GM12874 (cell line): ENCODE results near the gene E2F3.

Experiments used
- TF ChIP-seq, protein P1 (sequence below): IDR thresholded peaks from 2 replicates; pipeline ENCODE4 v1.5.1; 2011; ENCODE audit warnings: low read depth, mild to moderate bottlenecking, control low read depth, low read length, moderate library complexity; ENCODE audit not compliant: insufficient read depth

E2F3 gene

DNA sequence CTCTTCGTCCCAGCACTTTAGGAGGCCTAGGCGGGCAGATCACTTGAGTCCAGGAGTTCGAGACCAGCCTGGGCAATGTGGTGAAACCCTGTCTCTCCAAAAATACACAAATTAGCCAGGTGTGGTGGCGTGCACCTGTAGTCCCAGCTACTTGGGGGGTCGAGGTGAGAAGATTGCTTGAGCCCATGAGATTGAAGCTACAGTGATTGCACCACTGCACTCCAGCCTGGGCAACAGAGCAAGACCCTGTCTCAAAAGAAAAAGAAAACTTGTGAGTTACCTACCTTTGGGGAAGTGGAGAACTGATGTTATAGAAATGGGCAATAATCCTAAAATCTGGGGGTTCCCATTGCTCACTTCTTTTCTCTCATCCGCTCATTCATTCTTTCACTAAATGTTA is 58.0 kb downstream of the E2F3 start:
- TF ChIP-seq, protein P1, sequence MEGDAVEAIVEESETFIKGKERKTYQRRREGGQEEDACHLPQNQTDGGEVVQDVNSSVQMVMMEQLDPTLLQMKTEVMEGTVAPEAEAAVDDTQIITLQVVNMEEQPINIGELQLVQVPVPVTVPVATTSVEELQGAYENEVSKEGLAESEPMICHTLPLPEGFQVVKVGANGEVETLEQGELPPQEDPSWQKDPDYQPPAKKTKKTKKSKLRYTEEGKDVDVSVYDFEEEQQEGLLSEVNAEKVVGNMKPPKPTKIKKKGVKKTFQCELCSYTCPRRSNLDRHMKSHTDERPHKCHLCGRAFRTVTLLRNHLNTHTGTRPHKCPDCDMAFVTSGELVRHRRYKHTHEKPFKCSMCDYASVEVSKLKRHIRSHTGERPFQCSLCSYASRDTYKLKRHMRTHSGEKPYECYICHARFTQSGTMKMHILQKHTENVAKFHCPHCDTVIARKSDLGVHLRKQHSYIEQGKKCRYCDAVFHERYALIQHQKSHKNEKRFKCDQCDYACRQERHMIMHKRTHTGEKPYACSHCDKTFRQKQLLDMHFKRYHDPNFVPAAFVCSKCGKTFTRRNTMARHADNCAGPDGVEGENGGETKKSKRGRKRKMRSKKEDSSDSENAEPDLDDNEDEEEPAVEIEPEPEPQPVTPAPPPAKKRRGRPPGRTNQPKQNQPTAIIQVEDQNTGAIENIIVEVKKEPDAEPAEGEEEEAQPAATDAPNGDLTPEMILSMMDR: no peak

DNA sequence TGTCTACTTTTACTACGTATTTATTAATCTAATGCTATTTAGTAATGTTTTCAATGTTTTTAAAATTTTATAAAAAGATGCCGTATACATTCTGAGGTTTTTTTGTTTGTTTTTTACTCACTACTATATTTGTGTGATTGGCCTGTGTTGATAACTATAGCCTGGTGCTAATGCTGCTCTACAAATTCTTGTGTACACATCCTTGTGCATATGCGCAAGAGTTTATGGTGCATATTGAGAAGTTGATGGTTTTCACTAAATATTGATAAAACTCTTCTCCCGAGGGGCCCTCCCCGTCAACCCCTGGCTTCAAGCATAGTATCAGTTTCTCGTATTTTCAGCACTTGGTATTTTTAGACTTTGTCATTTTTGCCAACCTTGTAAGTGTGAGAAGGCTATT is 59.9 kb downstream of the E2F3 start:
- TF ChIP-seq, protein P1: no peak

DNA sequence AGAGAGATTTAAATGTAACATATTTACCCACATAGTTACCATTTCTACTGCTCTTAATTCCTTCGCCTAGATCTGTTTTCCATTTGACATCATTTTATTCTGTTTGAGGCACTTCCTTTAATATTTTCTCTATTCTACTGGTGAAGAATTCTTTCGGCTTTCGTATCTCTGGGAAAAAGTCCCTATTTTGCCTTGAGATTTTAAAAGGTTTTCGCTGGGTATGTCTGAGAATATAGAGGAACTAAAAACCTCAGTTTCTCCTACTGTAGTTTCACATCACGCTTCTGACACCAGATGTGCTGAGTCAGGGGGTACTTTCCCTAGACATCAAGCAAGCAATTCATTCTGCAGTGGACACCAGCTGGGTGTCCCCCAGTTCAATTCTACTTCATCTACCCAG is 61.7 kb downstream of the E2F3 start:
- TF ChIP-seq, protein P1: no peak

DNA sequence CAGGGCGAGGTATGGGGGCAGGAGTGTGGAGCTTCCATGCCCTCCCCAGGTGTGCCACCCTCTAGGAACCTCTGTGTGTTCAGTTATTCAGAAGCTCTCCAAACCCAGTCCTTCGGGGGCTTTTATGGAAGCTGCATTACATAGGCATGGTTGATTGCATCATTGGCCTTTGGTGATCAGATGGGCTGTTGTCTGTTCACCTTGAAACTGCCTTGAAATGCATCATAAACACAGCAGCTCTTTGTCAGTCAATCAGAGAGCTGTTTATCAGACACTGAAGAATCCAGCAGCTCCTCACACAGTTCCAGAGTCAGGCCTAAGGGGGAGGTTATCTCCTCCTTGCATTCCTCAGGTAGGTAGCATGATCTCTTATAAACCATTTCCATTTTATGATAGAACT is 62.4 kb downstream of the E2F3 start:
- TF ChIP-seq, protein P1: no peak

DNA sequence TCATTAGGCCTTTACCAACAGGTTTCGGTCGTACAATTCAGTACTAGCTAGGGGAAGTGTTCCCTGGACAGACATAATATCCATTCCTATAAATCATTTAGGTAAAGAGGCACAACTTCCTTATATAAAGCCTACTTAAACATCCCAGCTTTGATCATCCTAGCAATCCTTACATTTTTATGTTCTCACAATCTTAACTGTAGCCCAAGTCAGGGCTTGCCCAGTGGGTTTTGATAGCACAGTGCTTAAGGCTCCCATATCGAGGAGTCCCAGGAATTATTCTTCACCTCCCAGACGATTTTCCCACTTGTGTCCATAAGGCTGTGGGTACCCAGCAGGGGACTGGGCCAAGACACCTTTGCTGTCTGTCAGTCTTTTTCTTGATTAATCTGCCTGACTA is 63.2 kb downstream of the E2F3 start:
- TF ChIP-seq, protein P1: no peak

DNA sequence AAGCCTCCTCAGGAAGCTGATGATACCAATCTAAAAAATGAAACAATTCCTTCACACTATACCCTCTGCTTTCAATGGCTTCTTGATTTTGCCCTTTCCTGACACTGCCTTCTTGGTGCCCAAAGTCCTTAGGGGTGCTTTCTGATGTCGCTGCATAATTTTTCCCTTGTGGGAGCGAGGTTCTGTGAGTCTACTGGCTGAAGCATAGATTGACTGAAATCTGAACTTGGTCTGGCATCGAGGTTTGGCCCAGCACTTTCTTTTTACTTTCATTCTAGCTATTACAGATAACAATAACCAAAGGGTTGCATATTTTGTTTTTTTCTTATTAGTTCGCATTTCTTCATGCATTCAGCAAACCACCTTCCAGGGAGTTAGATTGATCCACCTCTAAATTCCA is 65.8 kb downstream of the E2F3 start:
- TF ChIP-seq, protein P1: no peak

DNA sequence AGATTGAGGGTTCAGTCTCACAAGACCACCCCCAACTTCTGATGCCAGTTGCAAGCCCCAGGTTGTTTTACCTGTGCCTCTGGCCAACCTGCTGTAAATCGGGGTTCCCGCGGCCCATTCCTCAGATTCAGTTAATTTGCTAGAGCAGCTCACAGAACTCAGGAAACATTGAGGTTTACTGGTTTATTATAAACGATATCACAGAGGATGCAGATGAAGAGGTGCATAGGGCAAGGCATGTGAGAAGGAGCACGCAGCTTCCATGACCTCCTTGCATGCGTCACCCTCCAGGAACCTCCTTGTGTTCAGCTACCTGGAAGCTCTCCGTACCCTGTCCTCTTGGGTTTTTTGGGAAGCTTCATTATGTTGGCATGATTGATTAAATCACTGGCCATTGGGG is 66.5 kb downstream of the E2F3 start:
- TF ChIP-seq, protein P1: no peak

DNA sequence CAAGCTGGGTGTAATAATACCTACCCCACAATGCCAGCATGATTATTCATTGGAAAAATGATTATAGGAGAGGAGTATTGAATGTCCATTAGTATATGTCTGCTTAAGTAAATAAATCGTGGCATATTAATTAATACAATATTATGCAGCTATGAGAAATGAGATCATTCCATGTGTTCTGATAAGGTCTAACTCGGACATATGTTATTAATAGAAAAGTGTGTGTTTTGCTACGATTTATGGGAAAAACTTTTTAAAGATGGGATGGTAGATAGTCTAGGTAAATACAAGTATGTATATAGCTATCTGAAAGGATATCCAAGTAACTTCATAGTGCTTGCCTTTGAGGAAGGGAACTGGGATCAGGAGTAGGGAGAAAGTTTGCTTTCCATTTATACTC is 71.1 kb downstream of the E2F3 start:
- TF ChIP-seq, protein P1: no peak
